Activated CD8-positive, alpha-beta memory T cell treated with anti-CD3 and anti-CD28 coated beads for 4 hours (primary cell): Measurements from ENCODE around the gene CASZ1.

Source experiments
- DNase-seq, 2 donors: peaks; one replicate each; pipeline ENCODE4 v3.0.0-alpha.2; 2020; ENCODE audit warnings: low read depth in 2 of 2

Gene CASZ1

GRCh38 chr1:10652626-10653025, 143.8 kb downstream of the CASZ1 start:
- no peak for DNase-seq

GRCh38 chr1:10651793-10652192, 144.7 kb downstream of the CASZ1 start:
- no peak for DNase-seq

- DNase-seq: no peak
Observed at GRCh38 chr1:10651389-10651766, 145.1 kb downstream of the CASZ1 start.

- DNase-seq: no peak
Observed at GRCh38 chr1:10650556-10651388, 145.7 kb downstream of the CASZ1 start.

GRCh38 chr1:10649517-10650201, 146.8 kb downstream of the CASZ1 start:
- no peak for DNase-seq

- DNase-seq: no peak
Observed at GRCh38 chr1:10648689-10649516, 147.5 kb downstream of the CASZ1 start.

GRCh38 chr1:10647414-10648170, 148.9 kb downstream of the CASZ1 start:
- DNase-seq: no peak

GRCh38 chr1:10646347-10646861, 150.0 kb downstream of the CASZ1 start:
- DNase-seq: no peak

GRCh38 chr1:10644307-10645128, 151.9 kb downstream of the CASZ1 start:
- DNase-seq: no peak

- DNase-seq: no peak
Observed at GRCh38 chr1:10643607-10644306, 152.7 kb downstream of the CASZ1 start.

- DNase-seq: no peak
Observed at GRCh38 chr1:10642403-10643080, 153.9 kb downstream of the CASZ1 start.

- no peak for DNase-seq
Observed at GRCh38 chr1:10641976-10642375, 154.5 kb downstream of the CASZ1 start.

- DNase-seq: no peak
Observed at GRCh38 chr1:10640843-10641553, 155.4 kb downstream of the CASZ1 start.

- DNase-seq: no peak
Observed at GRCh38 chr1:10639775-10640578, 156.5 kb downstream of the CASZ1 start.

- no peak for DNase-seq
Observed at GRCh38 chr1:10639011-10639774, 157.3 kb downstream of the CASZ1 start.

GRCh38 chr1:10638559-10639005, 157.9 kb downstream of the CASZ1 start:
- no peak for DNase-seq
